Gastroesophageal sphincter (tissue), 3 donors: ENCODE measurements around the gene ZBTB4.

ENCODE experiments used
- POLR2A ChIP-seq, 2 donors: fragments of 450-650 bp; IDR thresholded peaks; one replicate each; pipeline ENCODE4 v1.6.1; 2017; ENCODE audit warnings: antibody characterized with exemption in 2 of 2, mild to moderate bottlenecking in 2 of 2, moderate library complexity in 1 of 2
- TF ChIP-seq, protein P1 (sequence below), 4 experiments: fragments of 200-600 bp in 2 of 4; fragments of 450-650 bp in 2 of 4; sonication (generic) in 1 of 4; IDR thresholded peaks; one replicate each; pipeline ENCODE4 v1.5.1; 2017 to 2019; ENCODE audit warnings: antibody characterized with exemption in 4 of 4, mild to moderate bottlenecking in 2 of 4, moderate library complexity in 2 of 4

DNA sequence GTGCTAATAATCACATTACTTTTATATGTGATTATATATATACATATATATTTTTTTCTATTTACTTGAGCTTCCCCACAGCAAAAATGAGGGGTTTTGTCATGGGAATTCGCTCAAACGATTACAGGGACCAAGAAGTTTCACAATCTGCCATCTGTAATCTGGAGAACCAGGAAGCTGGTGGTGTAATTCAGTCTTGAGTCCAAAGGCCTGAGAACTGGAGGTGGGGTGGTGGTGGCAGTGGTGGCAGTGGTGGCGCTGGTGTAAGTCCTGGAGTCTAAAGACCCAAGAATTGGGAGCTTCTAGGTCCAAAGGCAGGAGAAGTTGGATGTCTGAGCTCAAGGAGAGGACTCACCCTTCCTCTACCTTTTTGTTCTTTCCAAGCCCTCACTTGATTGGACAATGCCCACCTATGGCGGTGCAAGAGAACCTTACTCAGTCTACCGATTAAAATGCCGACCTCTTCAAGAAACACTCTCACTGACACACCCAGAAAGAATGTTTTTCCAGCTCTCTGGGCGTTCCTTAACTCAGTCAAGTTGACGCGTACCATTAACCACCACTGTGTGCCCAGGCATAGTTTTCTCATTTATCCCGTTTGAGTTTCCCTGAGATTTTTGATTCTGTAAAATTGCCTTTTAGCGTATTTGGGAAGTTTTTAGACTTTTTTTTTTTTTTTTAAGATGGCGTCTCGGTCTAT, 36.6 kb upstream of the ZBTB4 start:
- TF ChIP-seq, protein P1, sequence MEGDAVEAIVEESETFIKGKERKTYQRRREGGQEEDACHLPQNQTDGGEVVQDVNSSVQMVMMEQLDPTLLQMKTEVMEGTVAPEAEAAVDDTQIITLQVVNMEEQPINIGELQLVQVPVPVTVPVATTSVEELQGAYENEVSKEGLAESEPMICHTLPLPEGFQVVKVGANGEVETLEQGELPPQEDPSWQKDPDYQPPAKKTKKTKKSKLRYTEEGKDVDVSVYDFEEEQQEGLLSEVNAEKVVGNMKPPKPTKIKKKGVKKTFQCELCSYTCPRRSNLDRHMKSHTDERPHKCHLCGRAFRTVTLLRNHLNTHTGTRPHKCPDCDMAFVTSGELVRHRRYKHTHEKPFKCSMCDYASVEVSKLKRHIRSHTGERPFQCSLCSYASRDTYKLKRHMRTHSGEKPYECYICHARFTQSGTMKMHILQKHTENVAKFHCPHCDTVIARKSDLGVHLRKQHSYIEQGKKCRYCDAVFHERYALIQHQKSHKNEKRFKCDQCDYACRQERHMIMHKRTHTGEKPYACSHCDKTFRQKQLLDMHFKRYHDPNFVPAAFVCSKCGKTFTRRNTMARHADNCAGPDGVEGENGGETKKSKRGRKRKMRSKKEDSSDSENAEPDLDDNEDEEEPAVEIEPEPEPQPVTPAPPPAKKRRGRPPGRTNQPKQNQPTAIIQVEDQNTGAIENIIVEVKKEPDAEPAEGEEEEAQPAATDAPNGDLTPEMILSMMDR (IDR thresholded peaks at IDR 0.05): no peak
- TF ChIP-seq POLR2A (IDR thresholded peaks at IDR 0.05): no peak
